Nephron progenitor cell (in vitro differentiated cells): ENCODE measurements around the gene FMO1.
"Not testable (repeated sequence)": the region's sequence is repeated elsewhere in the genome, so short reads cannot be mapped to it uniquely, and the experiment has no call there.

Experiments used
- DNase-seq: peaks from one replicate; pipeline ENCODE4 v3.0.0; 2021
- H3K27ac Mint-ChIP-seq: 2 replicates; pipeline ENCODE4 v1.8.0; 2021; ENCODE audit warnings: mild to moderate bottlenecking, moderate library complexity, mixed read lengths
- H3K27me3 Mint-ChIP-seq: 2 replicates; pipeline ENCODE4 v1.8.0; 2021; ENCODE audit warnings: mild to moderate bottlenecking, low read depth, mixed read lengths; ENCODE audit not compliant: poor library complexity
- H3K36me3 Mint-ChIP-seq: 2 replicates; pipeline ENCODE4 v1.8.0; 2021; ENCODE audit warnings: low read depth, mixed read lengths
- H3K4me1 Mint-ChIP-seq: 2 replicates; pipeline ENCODE4 v1.8.0; 2021; ENCODE audit warnings: mixed read lengths
- H3K4me3 Mint-ChIP-seq: 2 replicates; pipeline ENCODE4 v1.8.0; 2021; ENCODE audit warnings: mild to moderate bottlenecking, moderate library complexity, mixed read lengths
- H3K9me3 Mint-ChIP-seq: 2 replicates; pipeline ENCODE4 v1.8.0; 2021; ENCODE audit warnings: mild to moderate bottlenecking, moderate library complexity, mixed read lengths
- CTCF ChIP-seq: fragments of 200-600 bp; sonication (generic); IDR thresholded peaks from 2 replicates; pipeline ENCODE4 v1.5.0; 2021; ENCODE audit warnings: antibody characterized with exemption

The FMO1 gene

GRCh38 chr1:171279234-171279633 is 30.9 kb downstream of the FMO1 start:
- Mint-ChIP-seq H3K9me3 (no peaks in the 10 kb centered on the region), H3K27ac (no peak overlapping the region), H3K4me1 (peaks cover 29% of the 10 kb centered on the region), H3K4me3 (no peak overlapping the region), H3K36me3 (no peaks in the 10 kb centered on the region), H3K27me3 (peaks cover 3% of the 10 kb centered on the region)
- TF ChIP-seq CTCF: no peak
- no peak for DNase-seq

DNA sequence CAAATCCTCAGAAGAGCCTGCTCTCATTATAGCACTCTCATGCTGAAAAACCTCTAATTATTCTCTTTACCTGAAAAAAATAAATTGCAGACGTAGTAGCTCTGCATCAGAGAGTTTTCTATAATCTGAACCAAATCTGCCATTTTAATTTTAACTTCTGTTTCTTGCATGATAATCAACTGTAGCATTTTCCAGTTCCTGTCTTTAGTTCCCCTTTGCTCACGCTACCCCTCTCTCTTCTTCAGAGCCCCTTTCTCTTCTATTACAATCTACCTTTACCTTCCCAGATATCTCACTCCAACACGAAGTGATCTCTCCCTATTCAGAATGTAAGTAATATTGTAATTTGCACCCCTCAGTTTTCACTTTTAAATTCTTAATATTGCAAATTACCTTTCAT is 31.4 kb downstream of the FMO1 start:
- no peak overlapping the region for H3K27ac Mint-ChIP-seq
- peaks cover 3% of the 10 kb centered on the region for H3K27me3 Mint-ChIP-seq

GRCh38 chr1:171280599-171280998 is 32.3 kb downstream of the FMO1 start:
- Mint-ChIP-seq H3K27me3 (peaks cover 6% of the 10 kb centered on the region), H3K4me1 (peaks cover 29% of the 10 kb centered on the region), H3K27ac (peak overlapping the region; percentile 89), H3K4me3 (peak overlapping the region; percentile 15), H3K36me3 (no peaks in the 10 kb centered on the region), H3K9me3 (no peaks in the 10 kb centered on the region)
- DNase-seq: no peak
- no peak for TF ChIP-seq CTCF

More for the DNA sequence above, 31.4 kb downstream of the FMO1 start:
- TF ChIP-seq CTCF: no peak
- H3K9me3 Mint-ChIP-seq: no peaks in the 10 kb centered on the region
- peaks cover 29% of the 10 kb centered on the region for H3K4me1 Mint-ChIP-seq
- DNase-seq: no peak
- no peaks in the 10 kb centered on the region for H3K36me3 Mint-ChIP-seq
- no peak overlapping the region for H3K4me3 Mint-ChIP-seq

DNA sequence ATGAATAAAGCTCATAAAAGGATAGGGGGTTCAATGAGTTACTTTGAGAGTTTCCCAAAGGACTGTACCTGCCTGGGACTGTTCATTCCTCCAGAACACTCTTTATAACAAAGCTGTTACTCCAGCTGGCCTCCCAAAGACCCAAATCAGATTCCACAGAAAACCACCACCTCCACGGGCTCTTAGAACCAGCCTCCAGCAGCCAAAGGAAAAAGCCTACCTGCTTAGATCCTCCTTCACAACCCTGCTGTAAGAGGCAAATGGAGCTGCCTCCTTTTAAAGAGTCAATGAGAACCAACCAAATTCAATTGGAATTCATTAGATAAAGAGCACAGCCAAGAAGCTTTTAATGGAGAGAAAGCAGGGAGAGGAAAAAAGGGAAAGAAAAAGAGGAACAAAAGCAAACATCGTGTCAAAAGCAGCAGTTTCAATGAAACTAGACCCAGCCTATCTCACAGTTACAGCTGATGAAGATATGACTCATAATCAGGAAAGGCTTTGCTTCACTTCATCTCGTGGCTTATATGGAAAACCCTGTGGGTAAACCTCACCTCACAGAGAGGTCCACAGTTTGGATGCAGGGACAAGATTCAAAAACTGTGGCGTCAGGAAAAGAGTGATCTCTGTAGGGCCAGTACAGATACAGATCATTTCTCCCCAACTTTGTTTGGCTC is 37.9 kb downstream of the FMO1 start:
- no peak overlapping the region for H3K4me3 Mint-ChIP-seq
- no peak overlapping the region for H3K27ac Mint-ChIP-seq
- no peak for DNase-seq
- H3K36me3 Mint-ChIP-seq: no peaks in the 10 kb centered on the region
- peaks cover 10% of the 10 kb centered on the region for H3K27me3 Mint-ChIP-seq
- H3K4me1 Mint-ChIP-seq: peaks cover 9% of the 10 kb centered on the region
- no peak for TF ChIP-seq CTCF
- no peaks in the 10 kb centered on the region for H3K9me3 Mint-ChIP-seq

- no peak for DNase-seq
- TF ChIP-seq CTCF: no peak
- H3K9me3 Mint-ChIP-seq: no peaks in the 10 kb centered on the region
- peaks cover 7% of the 10 kb centered on the region for H3K27me3 Mint-ChIP-seq
- H3K4me1 Mint-ChIP-seq: no peaks in the 10 kb centered on the region
- H3K27ac Mint-ChIP-seq: no peak overlapping the region
- no peak overlapping the region for H3K4me3 Mint-ChIP-seq
- no peaks in the 10 kb centered on the region for H3K36me3 Mint-ChIP-seq
Observed at GRCh38 chr1:171290621-171291020, 42.3 kb downstream of the FMO1 start.

- no peak for DNase-seq
- Mint-ChIP-seq H3K4me3 (no peak overlapping the region), H3K27me3 (no peaks in the 10 kb centered on the region), H3K9me3 (peaks cover 1% of the 10 kb centered on the region), H3K36me3 (no peaks in the 10 kb centered on the region), H3K27ac (no peak overlapping the region), H3K4me1 (no peaks in the 10 kb centered on the region)
- no peak for TF ChIP-seq CTCF
Observed at GRCh38 chr1:171292799-171293198, 44.5 kb downstream of the FMO1 start.

DNA sequence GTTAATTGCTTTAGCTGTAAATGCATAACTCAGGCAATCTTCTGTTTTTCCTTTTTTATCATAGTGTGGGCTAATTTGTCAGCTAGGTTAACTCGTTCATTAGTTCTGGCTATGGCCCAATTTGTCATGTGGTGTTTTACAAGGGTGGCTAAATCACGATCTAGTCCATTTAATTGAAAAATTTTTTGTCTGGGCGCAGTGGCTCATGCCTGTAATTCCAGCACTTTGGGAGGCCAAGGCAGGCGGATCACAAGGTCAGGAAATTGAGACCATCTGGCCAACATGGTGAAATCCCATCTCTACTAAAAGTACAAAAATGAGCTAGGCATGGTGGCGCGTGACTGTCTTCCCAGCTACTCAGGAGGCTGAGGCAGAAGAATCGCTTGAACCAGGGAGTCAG is 47.1 kb downstream of the FMO1 start:
- H3K27me3 Mint-ChIP-seq, H3K4me1 Mint-ChIP-seq, H3K36me3 Mint-ChIP-seq, DNase-seq, H3K4me3 Mint-ChIP-seq, H3K27ac Mint-ChIP-seq: not testable (repeated sequence)
- peaks cover 26% of the 10 kb centered on the region for H3K9me3 Mint-ChIP-seq
